ENCODE results near the gene ADD3. TPM values are rescaled to one million over a fixed set of nuclear protein-coding genes. Genes with fewer than 3 reads are reported as not detected.

The ADD3 gene
- total RNA-seq, 1 experiment from 2014 or later = 59.9 TPM

- H4K5ac ChIP-seq (ENCODE audit: insufficient read length, low read depth, low read length) = no peak overlapping the region
These were observed 148.3 kb downstream of the ADD3 start for GRCh38 chr10:110156046-110156445.

More at GRCh38 chr10:110156046-110156445, 148.3 kb downstream of the ADD3 start:
- H3K27me3 ChIP-seq (ENCODE audit: insufficient read depth, low read length) = peaks cover 2% of the 10 kb centered on the region; the same call in 1 of the 2 replicates
- H4K20me1 ChIP-seq (ENCODE audit: control insufficient read depth, insufficient read depth, insufficient read length) = no peaks in the 10 kb centered on the region
- H2AK5ac ChIP-seq (ENCODE audit: insufficient read length, low read length) = no peak overlapping the region
- no peaks in the 10 kb centered on the region for H3K9me3 Mint-ChIP-seq
- no peak overlapping the region for H4K91ac ChIP-seq (ENCODE audit: insufficient read length, low read depth, low read length)
- H3K4me1 ChIP-seq (ENCODE audit: insufficient read depth, low read length) = no peaks in the 10 kb centered on the region; the same call in 1 of the 2 replicates
- peaks cover 19 to 24% of the 10 kb centered on the region in 2 experiments for H3K4me1 Mint-ChIP-seq
- H2AFZ ChIP-seq (ENCODE audit: low read length) = no peak overlapping the region
- H3K79me1 ChIP-seq (ENCODE audit: insufficient read depth, low read depth, low read length, poor library complexity, severe bottlenecking) = no peaks in the 10 kb centered on the region
- H3K36me3 Mint-ChIP-seq (ENCODE audit: insufficient read depth in 1 of 3, low read depth in 3 of 3) = no peaks in the 10 kb centered on the region; a peak in 1 of 7 replicates
- H3K23ac ChIP-seq (ENCODE audit: insufficient read length, low read depth, low read length) = no peak overlapping the region
- H3K4me3 Mint-ChIP-seq = no peak overlapping the region
- no peaks in the 10 kb centered on the region for H3K23me2 ChIP-seq (ENCODE audit: insufficient read length, low read depth, low read length, poor library complexity, severe bottlenecking)
- H4K8ac ChIP-seq (replicated peaks; ENCODE audit: insufficient read length, low read depth, low read length) = no peak overlapping the region
- H3K56ac ChIP-seq (ENCODE audit: insufficient read length, low read depth, low read length) = no peak overlapping the region
- peaks cover 96% of the 10 kb centered on the region for H3K27me3 Mint-ChIP-seq (ENCODE audit: low read depth)
- no CpG with 5 or more reads among the region's 8 CpGs for WGBS (ENCODE audit: extremely low coverage, insufficient read length, low lambda C conversion rate)
- peak; percentile 8 for DNase-seq
- no peak overlapping the region for H3K4ac ChIP-seq (ENCODE audit: low read depth, low read length)
- no peaks in the 10 kb centered on the region for H3K79me2 ChIP-seq (ENCODE audit: insufficient read depth, low read length)
- H3K27ac ChIP-seq (ENCODE audit: insufficient read length, low read depth, low read length) = no peak overlapping the region
- no peak overlapping the region for H2BK20ac ChIP-seq (ENCODE audit: low read depth, low read length, poor library complexity, severe bottlenecking)
- H3K9ac ChIP-seq (ENCODE audit: extremely low read depth, insufficient read length, low read length) = no peak overlapping the region
- no peak for TF ChIP-seq CTCF (conservative IDR thresholded peaks at IDR 0.05)
- no peak overlapping the region for H2BK15ac ChIP-seq (ENCODE audit: low read depth, low read length)
- no peak overlapping the region for H3T11ph ChIP-seq (ENCODE audit: low read length)
- H3K4me2 ChIP-seq (ENCODE audit: insufficient read depth, insufficient read length, low read length) = no peak overlapping the region
- H3K9me3 ChIP-seq (ENCODE audit: control insufficient read depth, low read depth, low read length) = no peaks in the 10 kb centered on the region
- H2BK12ac ChIP-seq (ENCODE audit: insufficient read length, low read depth, low read length) = no peak overlapping the region
- H3K18ac ChIP-seq (ENCODE audit: insufficient read length, low read depth, low read length) = no peak overlapping the region
- no peak overlapping the region for H2BK120ac ChIP-seq (ENCODE audit: low read depth, low read length, poor library complexity, severe bottlenecking)
- H3K27ac Mint-ChIP-seq = no peak overlapping the region
- H2BK5ac ChIP-seq (ENCODE audit: insufficient read length, low read length) = no peak overlapping the region
- no peak overlapping the region for H3K14ac ChIP-seq (ENCODE audit: insufficient read depth, low read length)

Data from H9 (cell line).